K562 (cell line): ENCODE measurements around the gene FAM83E. TPM values are rescaled to one million over a fixed set of nuclear protein-coding genes. Genes with fewer than 3 reads are reported as not detected.

ENCODE experiments used
- GTF2E2 ChIP-seq: fragments of 200-800 bp; sonication (Bioruptor generic); IDR thresholded peaks from 2 replicates; pipeline ENCODE4 v1.6.1; 2016; ENCODE audit warnings: missing genetic modification characterization, missing compliant biosample characterization
- TAF1 ChIP-seq: IDR thresholded peaks from 2 replicates; pipeline ENCODE4 v1.6.1; 2011; ENCODE audit warnings: mild to moderate bottlenecking, low read length, moderate library complexity; ENCODE audit not compliant: insufficient read depth, control insufficient read depth, severe bottlenecking; ENCODE audit errors: extremely low read depth
- TAL1 ChIP-seq: fragments of 450-650 bp; IDR thresholded peaks from 2 replicates; pipeline ENCODE4 v1.6.1; 2016; ENCODE audit warnings: mild to moderate bottlenecking
- ZFPM2 ChIP-seq: fragments of 250-450 bp; sonication (Bioruptor Pico); IDR thresholded peaks from 2 replicates; pipeline ENCODE4 v1.5.1; 2022; ENCODE audit warnings: mild to moderate bottlenecking
- ZNF239 ChIP-seq: fragments of 250-450 bp; sonication (Bioruptor Pico); IDR thresholded peaks from 2 replicates; pipeline ENCODE4 v1.4.0; 2020; ENCODE audit warnings: mild to moderate bottlenecking
- ZNF830 ChIP-seq: fragments of 250-450 bp; sonication (Bioruptor Pico); IDR thresholded peaks from 2 replicates; pipeline ENCODE4 v1.5.0; 2021; ENCODE audit warnings: mild to moderate bottlenecking
- polyA plus RNA-seq, 8 experiments: library from polyadenylated mRNA; depleted of rRNA in 4 of 8; stranded (reverse) in 5 of 8; unstranded in 3 of 8; fragments of >200 nt; fragmentation: Nextera tagmentation in 2 of 8; fragmentation: Illumina TruSeq in 1 of 8; extraction: Ambion mirVana in 2 of 8; extraction: Trizol in 1 of 8; gene quantifications; 2 replicates each; pipeline versions ENCODE4 v1.2.1 to v1.2.3, GENCODE V29; 2011 to 2014; ENCODE audit warnings: inconsistent platforms in 1 of 8, missing spikeins in 1 of 8
- total RNA-seq, 7 experiments: library from RNA; depleted of rRNA in 6 of 7; stranded (reverse); fragments of >200 nt in 6 of 7; fragmentation: Illumina TruSeq in 2 of 7; extraction: Trizol in 2 of 7; gene quantifications; 2 replicates each; pipeline versions ENCODE4 v1.2.1 to v1.2.3, GENCODE V29; 2011 to 2021; ENCODE audit warnings: low replicate concordance in 1 of 7
- TF ChIP-seq, protein P1 (sequence below), 2 experiments: fragments of 450-650 bp in 1 of 2; sonication (generic) in 1 of 2; formaldehyde crosslinking in 1 of 2; IDR thresholded peaks; 2 replicates each; pipeline versions ENCODE4 v1.7.1 to v1.9.0; 2016 to 2022; ENCODE audit warnings: inconsistent platforms in 1 of 2, mild to moderate bottlenecking in 1 of 2, missing genetic modification reagents in 1 of 2

FAM83E gene
- total and polyA plus RNA-seq, 9 of the 15 experiments (the other 6 are each of a cell fraction or from before 2014, with no cell fraction given), result 0.15 to 0.87 (median 0.29) TPM; not detected in 4

DNA sequence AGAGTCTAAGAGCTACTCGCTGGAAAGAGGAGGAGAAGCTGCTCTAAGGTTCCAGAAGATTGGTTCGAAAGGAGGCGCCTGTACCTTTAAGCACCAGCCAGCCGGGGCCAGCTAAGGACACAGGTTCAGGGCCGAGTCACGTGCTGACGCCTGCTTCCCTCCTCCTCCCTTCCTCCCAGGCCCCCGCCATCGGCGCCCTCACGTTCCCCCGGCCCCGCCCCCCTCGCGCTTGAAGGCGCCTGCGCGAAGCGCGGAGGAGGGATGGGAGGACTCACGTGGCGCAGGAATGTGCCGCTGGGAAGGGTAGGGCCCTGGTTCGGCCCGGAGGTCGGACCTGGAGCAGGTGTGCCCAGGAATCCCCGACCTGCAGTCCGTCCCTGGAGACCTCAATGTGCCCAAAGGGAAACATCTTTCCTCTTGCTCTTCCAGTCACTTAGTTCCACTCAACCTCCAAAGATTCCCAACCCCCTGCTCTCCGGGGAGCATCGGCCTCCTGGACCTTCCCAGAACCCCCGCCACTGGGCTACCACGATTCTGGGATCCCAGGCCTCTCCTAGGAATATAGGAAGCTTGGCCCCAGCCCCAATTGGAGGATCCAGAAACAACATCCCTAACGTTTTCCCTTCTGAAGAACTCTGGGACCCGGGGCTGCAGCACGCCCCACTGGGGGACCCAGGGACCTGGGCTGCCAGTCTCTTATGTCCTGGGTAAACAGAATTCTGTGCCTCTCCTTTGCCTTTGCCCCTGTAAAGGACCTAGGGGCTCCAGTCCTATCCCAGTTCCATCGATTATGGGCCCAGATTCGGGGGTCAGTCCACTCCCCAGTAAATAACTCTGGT lies 19.8 kb upstream of the FAM83E start (continued):
- TF ChIP-seq, protein P1, sequence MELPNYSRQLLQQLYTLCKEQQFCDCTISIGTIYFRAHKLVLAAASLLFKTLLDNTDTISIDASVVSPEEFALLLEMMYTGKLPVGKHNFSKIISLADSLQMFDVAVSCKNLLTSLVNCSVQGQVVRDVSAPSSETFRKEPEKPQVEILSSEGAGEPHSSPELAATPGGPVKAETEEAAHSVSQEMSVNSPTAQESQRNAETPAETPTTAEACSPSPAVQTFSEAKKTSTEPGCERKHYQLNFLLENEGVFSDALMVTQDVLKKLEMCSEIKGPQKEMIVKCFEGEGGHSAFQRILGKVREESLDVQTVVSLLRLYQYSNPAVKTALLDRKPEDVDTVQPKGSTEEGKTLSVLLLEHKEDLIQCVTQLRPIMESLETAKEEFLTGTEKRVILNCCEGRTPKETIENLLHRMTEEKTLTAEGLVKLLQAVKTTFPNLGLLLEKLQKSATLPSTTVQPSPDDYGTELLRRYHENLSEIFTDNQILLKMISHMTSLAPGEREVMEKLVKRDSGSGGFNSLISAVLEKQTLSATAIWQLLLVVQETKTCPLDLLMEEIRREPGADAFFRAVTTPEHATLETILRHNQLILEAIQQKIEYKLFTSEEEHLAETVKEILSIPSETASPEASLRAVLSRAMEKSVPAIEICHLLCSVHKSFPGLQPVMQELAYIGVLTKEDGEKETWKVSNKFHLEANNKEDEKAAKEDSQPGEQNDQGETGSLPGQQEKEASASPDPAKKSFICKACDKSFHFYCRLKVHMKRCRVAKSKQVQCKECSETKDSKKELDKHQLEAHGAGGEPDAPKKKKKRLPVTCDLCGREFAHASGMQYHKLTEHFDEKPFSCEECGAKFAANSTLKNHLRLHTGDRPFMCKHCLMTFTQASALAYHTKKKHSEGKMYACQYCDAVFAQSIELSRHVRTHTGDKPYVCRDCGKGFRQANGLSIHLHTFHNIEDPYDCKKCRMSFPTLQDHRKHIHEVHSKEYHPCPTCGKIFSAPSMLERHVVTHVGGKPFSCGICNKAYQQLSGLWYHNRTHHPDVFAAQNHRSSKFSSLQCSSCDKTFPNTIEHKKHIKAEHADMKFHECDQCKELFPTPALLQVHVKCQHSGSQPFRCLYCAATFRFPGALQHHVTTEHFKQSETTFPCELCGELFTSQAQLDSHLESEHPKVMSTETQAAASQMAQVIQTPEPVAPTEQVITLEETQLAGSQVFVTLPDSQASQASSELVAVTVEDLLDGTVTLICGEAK (IDR thresholded peaks at IDR 0.05), result 0 out of 2 replicates have a peak, but pooled peaks have one; percentile 12
- TF ChIP-seq, protein P1 (CRISPR knock-in tag; IDR thresholded peaks at IDR 0.05), result no peak
- TF ChIP-seq TAF1, result peak; percentile 34
- TF ChIP-seq TAL1, result no peak
- TF ChIP-seq ZFPM2 (CRISPR knock-in tag), result no peak
- peak; percentile 12; the same call in 1 of the 2 replicates for TF ChIP-seq ZNF239 (CRISPR knock-in tag)
- TF ChIP-seq GTF2E2 (tag), result peak; percentile 50; the same call in 1 of the 2 replicates
- no peak for TF ChIP-seq ZNF830 (CRISPR knock-in tag)
